ENCODE measurements around the gene ARMC8.

GRCh38 chr3:138165061-138165460 is 22.0 kb upstream of the ARMC8 start:
- no peak for TF ChIP-seq CTCF (IDR thresholded peaks at IDR 0.05)
- no peak for TF ChIP-seq EZH2 (IDR thresholded peaks at IDR 0.05)

All from neural progenitor cell (in vitro differentiated cells).